WTC11 (cell line): Measurements from ENCODE around the gene SELENOP. TPM values are rescaled to one million over a fixed set of nuclear protein-coding genes. Genes with fewer than 3 reads are reported as not detected.

ENCODE experiments used
- ATAC-seq: fragments of 200-7000 bp; cut with Tn5 transposase; 2 replicates; pipeline ENCODE4 v1.10.0; 2021; ENCODE audit warnings: mild to moderate bottlenecking, moderate library complexity
- CTCF ChIA-PET: fragments of 300-600 bp; sonication (Branson Sonifier 250); formaldehyde crosslinking; loops from one replicate; lab custom pipeline; 2021; ENCODE audit warnings: antibody characterized with exemption; lab: Charles Lee
- POLR2A ChIA-PET: fragments of 350-600 bp; sonication (Branson Sonifier 250); formaldehyde crosslinking; loops from one replicate; lab custom pipeline; 2021; ENCODE audit warnings: antibody characterized with exemption; lab: Charles Lee
- DNase-seq: peaks from one replicate; pipeline ENCODE4 v3.0.0; 2021; ENCODE audit warnings: low spot score
- H3K27ac Mint-ChIP-seq: 2 replicates; pipeline ENCODE4 v1.8.0; 2021; ENCODE audit warnings: mixed read lengths
- H3K27me3 Mint-ChIP-seq: 2 replicates; pipeline ENCODE4 v1.8.0; 2021; ENCODE audit warnings: low read depth, mild to moderate bottlenecking, moderate library complexity, mixed read lengths
- H3K36me3 Mint-ChIP-seq: 2 replicates; pipeline ENCODE4 v1.8.0; 2021; ENCODE audit warnings: mixed read lengths
- H3K4me1 Mint-ChIP-seq: 2 replicates; pipeline ENCODE4 v1.8.0; 2022; ENCODE audit warnings: mixed read lengths
- H3K4me3 Mint-ChIP-seq: 2 replicates; pipeline ENCODE4 v1.8.0; 2021; ENCODE audit warnings: mild to moderate bottlenecking, moderate library complexity, mixed read lengths
- H3K9me3 Mint-ChIP-seq: 2 replicates; pipeline ENCODE4 v1.8.0; 2021; ENCODE audit warnings: mixed read lengths
- ARID4B ChIP-seq: sonication (generic); formaldehyde crosslinking; IDR thresholded peaks from 2 replicates; pipeline ENCODE4 v1.8.0; 2023; ENCODE audit warnings: missing genetic modification reagents, mild to moderate bottlenecking, borderline replicate concordance
- ATF1 ChIP-seq: sonication (generic); formaldehyde crosslinking; IDR thresholded peaks from 2 replicates; pipeline ENCODE4 v1.8.1; 2023; ENCODE audit warnings: mild to moderate bottlenecking, moderate library complexity, missing genetic modification reagents
- ATF6 ChIP-seq: sonication (generic); formaldehyde crosslinking; IDR thresholded peaks from 2 replicates; pipeline ENCODE4 v1.8.1; 2023; ENCODE audit warnings: mild to moderate bottlenecking, missing genetic modification reagents
- E2F1 ChIP-seq: sonication (generic); formaldehyde crosslinking; IDR thresholded peaks from 2 replicates; pipeline ENCODE4 v1.8.0; 2022; ENCODE audit warnings: mild to moderate bottlenecking, missing genetic modification reagents
- E2F5 ChIP-seq: sonication (generic); formaldehyde crosslinking; IDR thresholded peaks from 2 replicates; pipeline ENCODE4 v1.8.1; 2022; ENCODE audit warnings: mild to moderate bottlenecking, moderate library complexity, missing genetic modification reagents
- ESRRA ChIP-seq: sonication (generic); formaldehyde crosslinking; IDR thresholded peaks from 2 replicates; pipeline ENCODE4 v1.8.1; 2022; ENCODE audit warnings: mild to moderate bottlenecking, missing genetic modification reagents, borderline replicate concordance
- JAZF1 ChIP-seq: fragments of 250-450 bp; sonication (Bioruptor Pico); IDR thresholded peaks from 2 replicates; pipeline ENCODE4 v1.9.0; 2021; ENCODE audit warnings: moderate library complexity, mild to moderate bottlenecking, inconsistent platforms
- MAX ChIP-seq: sonication (generic); formaldehyde crosslinking; IDR thresholded peaks from 2 replicates; pipeline ENCODE4 v1.8.0; 2022; ENCODE audit warnings: mild to moderate bottlenecking, missing genetic modification reagents
- OVOL2 ChIP-seq: fragments of 250-450 bp; sonication (Bioruptor Pico); IDR thresholded peaks from 2 replicates; pipeline ENCODE4 v1.9.0; 2021; ENCODE audit warnings: mild to moderate bottlenecking, borderline replicate concordance
- RELA ChIP-seq: sonication (generic); formaldehyde crosslinking; IDR thresholded peaks from 2 replicates; pipeline ENCODE4 v1.8.1; 2022; ENCODE audit warnings: missing genetic modification reagents, mild to moderate bottlenecking, borderline replicate concordance
- SP1 ChIP-seq: sonication (generic); formaldehyde crosslinking; conservative IDR thresholded peaks from 2 replicates; pipeline ENCODE4 v1.8.1; 2022; ENCODE audit warnings: missing genetic modification reagents
- STAT6 ChIP-seq: sonication (generic); formaldehyde crosslinking; conservative IDR thresholded peaks from 2 replicates; pipeline ENCODE4 v1.8.1; 2023; ENCODE audit warnings: mild to moderate bottlenecking, low read depth, missing genetic modification reagents, moderate library complexity
- TEAD1 ChIP-seq: sonication (generic); formaldehyde crosslinking; IDR thresholded peaks from 2 replicates; pipeline ENCODE4 v1.8.0; 2022; ENCODE audit warnings: mild to moderate bottlenecking, missing genetic modification reagents
- TP53 ChIP-seq: sonication (generic); formaldehyde crosslinking; IDR thresholded peaks from 2 replicates; pipeline ENCODE4 v1.8.1; 2023; ENCODE audit warnings: mild to moderate bottlenecking, missing genetic modification reagents
- ZMAT4 ChIP-seq: fragments of 250-450 bp; sonication (Bioruptor Pico); IDR thresholded peaks from 2 replicates; pipeline ENCODE4 v1.9.0; 2021; ENCODE audit warnings: mild to moderate bottlenecking
- ZNF121 ChIP-seq: sonication (generic); formaldehyde crosslinking; IDR thresholded peaks from 2 replicates; pipeline ENCODE4 v1.8.0; 2023; ENCODE audit warnings: missing genetic modification reagents
- total RNA-seq: library from RNA; stranded (reverse); gene quantifications from 3 replicates; pipeline ENCODE4 v1.2.3, GENCODE V29; 2021

Gene SELENOP
- total RNA-seq, 1 experiment from 2014 or later: 13.2 TPM

- Mint-ChIP-seq H3K4me1 (peaks cover 20% of the 10 kb centered on the region), H3K9me3 (peaks cover 23% of the 10 kb centered on the region), H3K27me3 (no peaks in the 10 kb centered on the region), H3K36me3 (peaks cover 26% of the 10 kb centered on the region), H3K27ac (no peak overlapping the region), H3K4me3 (no peak overlapping the region)
- POLR2A ChIA-PET: no interaction called here
- ATAC-seq (no peak), DNase-seq (no peak)
- CTCF ChIA-PET: no interaction called here
- TF ChIP-seq JAZF1 (CRISPR knock-in tag): no peak
- no peak for TF ChIP-seq ESRRA (CRISPR knock-in tag)
- no peak for TF ChIP-seq E2F5 (CRISPR knock-in tag)
- no peak for TF ChIP-seq ATF6 (CRISPR knock-in tag)
- no peak for TF ChIP-seq TEAD1 (CRISPR knock-in tag)
- TF ChIP-seq ARID4B (CRISPR knock-in tag): no peak
- TF ChIP-seq E2F1 (CRISPR knock-in tag): no peak
- TF ChIP-seq SP1 (CRISPR knock-in tag): no peak
- no peak for TF ChIP-seq STAT6
- TF ChIP-seq OVOL2 (CRISPR knock-in tag): no peak
- no peak for TF ChIP-seq ZNF121 (CRISPR knock-in tag)
- no peak for TF ChIP-seq TP53 (CRISPR knock-in tag)
- no peak for TF ChIP-seq MAX
- no peak for TF ChIP-seq ATF1 (CRISPR knock-in tag)
- no peak for TF ChIP-seq ZMAT4 (CRISPR knock-in tag)
- TF ChIP-seq RELA (CRISPR knock-in tag): no peak
Measured at GRCh38 chr5:42781584-42781983, 30.1 kb downstream of the SELENOP start.
